Fibroblast of skin of right quadriceps (primary cell): Measurements from ENCODE around the gene LRMDA.

Experiments
- DNase-seq: peaks from one replicate; pipeline ENCODE4 v3.0.0-alpha.2; 2013

Gene LRMDA

GRCh38 chr10:75449382-75450074 lies 18.1 kb downstream of the LRMDA start:
- DNase-seq: no peak

GRCh38 chr10:75450075-75450445 lies 18.6 kb downstream of the LRMDA start:
- DNase-seq: no peak

GRCh38 chr10:75450644-75451640 lies 19.5 kb downstream of the LRMDA start:
- no peak for DNase-seq

GRCh38 chr10:75451831-75452230 lies 20.4 kb downstream of the LRMDA start:
- no peak for DNase-seq

- DNase-seq: no peak
Observed at GRCh38 chr10:75452997-75453396, 21.6 kb downstream of the LRMDA start.

GRCh38 chr10:75456122-75456521 lies 24.7 kb downstream of the LRMDA start:
- no peak for DNase-seq

GRCh38 chr10:75460059-75460458 lies 28.6 kb downstream of the LRMDA start:
- DNase-seq: no peak

- no peak for DNase-seq
Observed at GRCh38 chr10:75461672-75462649, 30.5 kb downstream of the LRMDA start.

- DNase-seq: no peak
Observed at GRCh38 chr10:75462865-75463264, 31.4 kb downstream of the LRMDA start.

- peak; percentile 42 for DNase-seq
Observed at GRCh38 chr10:75464478-75465449, 33.3 kb downstream of the LRMDA start.

- DNase-seq: peak; percentile 29
Observed at GRCh38 chr10:75465450-75465827, 34.0 kb downstream of the LRMDA start.

GRCh38 chr10:75466001-75466400 lies 34.6 kb downstream of the LRMDA start:
- DNase-seq: peak; percentile 40

- peak; percentile 83 for DNase-seq
Observed at GRCh38 chr10:75466886-75467285, 35.5 kb downstream of the LRMDA start.

- no peak for DNase-seq
Observed at GRCh38 chr10:75468612-75469005, 37.2 kb downstream of the LRMDA start.

GRCh38 chr10:75469006-75469616 lies 37.7 kb downstream of the LRMDA start:
- DNase-seq: peak; percentile 98

GRCh38 chr10:75470901-75471300 lies 39.5 kb downstream of the LRMDA start:
- peak; percentile 76 for DNase-seq

- DNase-seq: no peak
Observed at GRCh38 chr10:75472685-75473084, 41.3 kb downstream of the LRMDA start.

- no peak for DNase-seq
Observed at GRCh38 chr10:75474106-75474505, 42.7 kb downstream of the LRMDA start.

- DNase-seq: peak; percentile 79
Observed at GRCh38 chr10:75475460-75476182, 44.2 kb downstream of the LRMDA start.

GRCh38 chr10:75476569-75476968 lies 45.1 kb downstream of the LRMDA start:
- DNase-seq: no peak
